Naive thymus-derived CD8-positive, alpha-beta T cell (primary cell): ENCODE data around the gene SLC15A4. TPM values are rescaled to one million over a fixed set of nuclear protein-coding genes. Genes with fewer than 3 reads are reported as not detected.

ENCODE experiments used
- ATAC-seq, 2 donors: fragments of 150-1000 bp; cut with Tn5 transposase in 1 of 2; sonication (Bioruptor Pico), chemical (Tn5 transposase) in 1 of 2; 1 replicate in 1 of 2; 2 replicates in 1 of 2; pipeline ENCODE4 v1.10.0; 2021; ENCODE audit warnings: mild to moderate bottlenecking in 2 of 2, moderate library complexity in 2 of 2
- POLR2A ChIA-PET: fragments of 350-600 bp; sonication (Branson Sonifier 250); formaldehyde crosslinking; loops from one replicate; lab custom pipeline; 2021; ENCODE audit warnings: antibody characterized with exemption; lab: Charles Lee
- DNase-seq, 10 donors: peaks; one replicate each; pipeline versions ENCODE4 v3.0.0 to v3.0.0-alpha.2; 2020 to 2022
- H3K27ac Mint-ChIP-seq, 10 donors: one replicate each; pipeline ENCODE4 v1.8.0; 2020 to 2022; ENCODE audit warnings: mild to moderate bottlenecking in 10 of 10, mixed read lengths in 10 of 10, moderate library complexity in 4 of 10, inconsistent platforms in 1 of 10
- H3K27me3 Mint-ChIP-seq, 5 donors: one replicate each; pipeline ENCODE4 v1.8.0; 2021 to 2022; ENCODE audit warnings: mixed read lengths in 5 of 5
- H3K36me3 Mint-ChIP-seq, 3 donors: one replicate each; pipeline ENCODE4 v1.8.0; 2020 to 2022; ENCODE audit warnings: mixed read lengths in 3 of 3, mild to moderate bottlenecking in 2 of 3, inconsistent platforms in 1 of 3
- H3K4me1 Mint-ChIP-seq, 4 donors: one replicate each; pipeline ENCODE4 v1.8.0; 2021 to 2022; ENCODE audit warnings: mixed read lengths in 4 of 4
- H3K4me3 Mint-ChIP-seq, 10 donors: one replicate each; pipeline ENCODE4 v1.8.0; 2020 to 2022; ENCODE audit warnings: mild to moderate bottlenecking in 10 of 10, mixed read lengths in 10 of 10, moderate library complexity in 6 of 10, inconsistent platforms in 1 of 10
- H3K9me3 Mint-ChIP-seq, 9 donors: one replicate each; pipeline ENCODE4 v1.8.0; 2020 to 2022; ENCODE audit warnings: mixed read lengths in 9 of 9, mild to moderate bottlenecking in 3 of 9, inconsistent platforms in 1 of 9, moderate library complexity in 1 of 9
- polyA plus RNA-seq, 3 donors: library from polyadenylated mRNA; unstranded; fragments of 300-500 nt; fragmentation: Illumina TruSeq; gene quantifications; one replicate each; pipeline ENCODE4 v1.2.3, GENCODE V29; 2021
- total RNA-seq, 8 experiments: library from RNA in 2 of 8; stranded (reverse) in 2 of 8; gene quantifications; one replicate each; pipeline ENCODE4 v1.2.3 and lab custom pipeline; 2021 to 2026

SLC15A4 gene
- 10 to 100 TPM; 16.1 to 17.9 TPM for total RNA-seq
- 10 to 100 TPM in 1 of 3 donors, 1 to 10 TPM in 2; 2.1 to 14.3 (median 6.1) TPM for polyA plus RNA-seq
- 8.9 to 32.7 (median 19.1) reads per million in 6 experiments for total RNA-seq (lab: John Stamatoyannopoulos, UW)

DNA sequence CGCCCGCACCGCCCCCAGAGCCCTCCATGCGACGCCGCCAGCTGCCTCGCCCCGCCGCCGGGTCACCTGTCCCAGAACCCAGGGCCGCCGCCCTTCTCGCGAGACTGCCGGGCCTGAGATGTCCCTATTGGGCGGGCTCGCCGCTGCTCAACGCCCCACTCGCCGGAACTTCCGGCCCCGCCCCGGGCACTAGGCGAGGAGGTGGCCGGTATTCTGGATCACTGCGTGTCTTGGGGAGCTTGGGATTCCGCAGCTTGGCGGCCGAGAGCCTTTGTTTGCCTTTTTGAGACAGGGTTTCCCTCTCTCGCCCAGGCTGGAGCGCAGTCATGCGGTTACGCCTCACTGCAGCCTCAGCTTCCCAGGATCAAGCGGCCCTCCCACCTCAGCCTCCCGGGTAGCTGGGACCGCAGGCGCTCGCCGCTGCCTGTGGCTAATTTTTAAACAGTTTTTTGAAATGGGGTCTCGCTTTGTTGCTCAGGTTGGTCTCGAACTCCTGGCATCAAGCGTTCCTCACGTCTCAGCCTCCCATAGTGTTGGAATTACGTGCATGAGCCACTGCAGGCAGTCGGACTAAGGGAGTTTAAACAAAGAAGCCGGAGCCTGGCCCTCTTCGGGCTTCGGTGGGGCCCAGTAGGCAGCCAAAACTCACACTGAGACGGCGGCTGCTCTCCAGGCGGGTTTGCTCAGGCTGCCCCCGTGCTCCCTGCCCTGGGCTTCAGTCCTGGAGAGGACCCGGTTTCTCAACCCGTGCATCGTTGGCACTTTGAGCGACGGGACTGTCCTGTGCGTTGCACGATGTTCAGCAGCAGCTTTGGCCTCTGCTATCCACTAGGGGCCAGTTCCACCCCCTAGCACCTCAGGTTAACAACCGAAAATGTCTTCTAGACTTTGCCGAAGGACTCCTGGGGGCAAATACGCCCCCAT lies at the start of gene SLC15A4:
Gene SLC15A4, minus strand, starts transcription at position 43 of the 924 bp plus-strand sequence. Its CDS starts 15 bp downstream, at position 28.
- ATAC-seq (peak; percentile 92 to 95), DNase-seq (peak; percentile 80 to 95 (median 88))
- H3K4me3 Mint-ChIP-seq = peak within 1 kb of the TSS; percentile 78 to 88 (median 84)
- peaks cover 2 to 10% (median 6%) of the 10 kb centered on the region in 5 donors for H3K27me3 Mint-ChIP-seq
- POLR2A ChIA-PET = no interaction called here
- peak within 1 kb of the TSS; percentile 28 to 87 (median 77) for H3K27ac Mint-ChIP-seq
- H3K36me3 Mint-ChIP-seq = peaks cover 0 to 13% (median 0%) of the 10 kb centered on the region in 3 donors
- H3K9me3 Mint-ChIP-seq = peaks cover 0 to 11% (median 0%) of the 10 kb centered on the region in 9 donors
- H3K4me1 Mint-ChIP-seq = peaks cover 16 to 54% (median 30%) of the 10 kb centered on the region in 4 donors

GRCh38 chr12:128872303-128872702 lies 48.5 kb upstream of the SLC15A4 start:
- no peaks in the 10 kb centered on the region for H3K4me1 Mint-ChIP-seq
- no peak overlapping the region for H3K27ac Mint-ChIP-seq
- H3K36me3 Mint-ChIP-seq = peaks cover 0 to 19% (median 2%) of the 10 kb centered on the region in 3 donors
- POLR2A ChIA-PET = no interaction called here
- peaks cover 0 to 5% (median 2%) of the 10 kb centered on the region in 5 donors for H3K27me3 Mint-ChIP-seq
- ATAC-seq = no peak
- no peak for DNase-seq
- no peak overlapping the region for H3K4me3 Mint-ChIP-seq
- peaks cover 0 to 24% (median 17%) of the 10 kb centered on the region in 9 donors for H3K9me3 Mint-ChIP-seq

DNA sequence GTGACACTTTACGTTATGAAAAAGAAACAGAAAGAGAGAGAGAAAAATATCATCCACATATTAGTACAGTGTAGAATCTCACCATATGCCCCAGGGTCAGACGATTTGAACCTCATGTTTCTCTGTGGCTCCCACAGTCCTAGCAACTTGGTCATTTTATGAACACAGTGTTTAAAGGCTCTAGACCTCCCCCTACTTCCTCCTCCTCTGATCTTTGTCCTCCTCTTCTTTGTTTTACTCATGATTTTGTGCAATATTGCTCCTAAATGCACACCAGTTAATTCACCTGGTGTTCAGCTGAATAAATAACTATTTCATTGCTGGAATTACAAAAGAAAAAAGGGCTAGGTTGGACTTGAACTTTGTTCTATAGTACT lies 47.7 kb upstream of the SLC15A4 start:
- H3K9me3 Mint-ChIP-seq = peaks cover 0 to 16% (median 10%) of the 10 kb centered on the region in 9 donors
- H3K4me1 Mint-ChIP-seq = no peaks in the 10 kb centered on the region
- DNase-seq (no peak), ATAC-seq (no peak)
- POLR2A ChIA-PET = no interaction called here
- H3K27me3 Mint-ChIP-seq = peaks cover 0 to 5% (median 2%) of the 10 kb centered on the region in 5 donors
- no peak overlapping the region for H3K4me3 Mint-ChIP-seq
- H3K27ac Mint-ChIP-seq = no peak overlapping the region
- H3K36me3 Mint-ChIP-seq = peaks cover 0 to 11% (median 2%) of the 10 kb centered on the region in 3 donors

- no peaks in the 10 kb centered on the region for H3K36me3 Mint-ChIP-seq
These were observed 43.7 kb upstream of the SLC15A4 start for GRCh38 chr12:128867466-128867865.

GRCh38 chr12:128864516-128865186 lies 40.9 kb upstream of the SLC15A4 start:
- POLR2A ChIA-PET = no interaction called here

More at GRCh38 chr12:128867466-128867865, 43.7 kb upstream of the SLC15A4 start:
- DNase-seq (no peak), ATAC-seq (no peak)
- Mint-ChIP-seq H3K4me3 (no peak overlapping the region), H3K27me3 (peaks cover 0 to 3% (median 0%) of the 10 kb centered on the region in 5 donors), H3K9me3 (peaks cover 0 to 3% (median 0%) of the 10 kb centered on the region in 9 donors), H3K27ac (no peak overlapping the region), H3K4me1 (no peaks in the 10 kb centered on the region)
- POLR2A ChIA-PET = no interaction called here

GRCh38 chr12:128863957-128864356 lies 40.2 kb upstream of the SLC15A4 start:
- peaks cover 0 to 2% (median 0%) of the 10 kb centered on the region in 4 donors for H3K4me1 Mint-ChIP-seq
- no peak overlapping the region for H3K4me3 Mint-ChIP-seq
- peaks cover 0 to 6% (median 2%) of the 10 kb centered on the region in 5 donors for H3K27me3 Mint-ChIP-seq
- ATAC-seq (no peak), DNase-seq (no peak)
- POLR2A ChIA-PET = no interaction called here
- H3K27ac Mint-ChIP-seq = peak overlapping the region in 1 of 10 donors; percentile 21
- H3K9me3 Mint-ChIP-seq = peaks cover 0 to 3% (median 0%) of the 10 kb centered on the region in 9 donors
- H3K36me3 Mint-ChIP-seq = no peaks in the 10 kb centered on the region

More at GRCh38 chr12:128864516-128865186, 40.9 kb upstream of the SLC15A4 start:
- H3K27me3 Mint-ChIP-seq = peaks cover 0 to 6% (median 0%) of the 10 kb centered on the region in 5 donors
- no peak overlapping the region for H3K27ac Mint-ChIP-seq
- H3K4me1 Mint-ChIP-seq = peaks cover 0 to 2% (median 0%) of the 10 kb centered on the region in 4 donors
- no peak for DNase-seq
- peaks cover 0 to 3% (median 0%) of the 10 kb centered on the region in 9 donors for H3K9me3 Mint-ChIP-seq
- ATAC-seq = no peak
- no peaks in the 10 kb centered on the region for H3K36me3 Mint-ChIP-seq
- H3K4me3 Mint-ChIP-seq = no peak overlapping the region

- Mint-ChIP-seq H3K36me3 (peaks cover 0 to 2% (median 0%) of the 10 kb centered on the region in 3 donors), H3K27ac (no peak overlapping the region), H3K4me1 (peaks cover 0 to 2% (median under 1%) of the 10 kb centered on the region in 4 donors), H3K4me3 (no peak overlapping the region), H3K27me3 (peaks cover 2 to 10% (median 4%) of the 10 kb centered on the region in 5 donors), H3K9me3 (no peaks in the 10 kb centered on the region)
- POLR2A ChIA-PET = no interaction called here
- DNase-seq = no peak
- ATAC-seq = no peak
These were observed 37.7 kb upstream of the SLC15A4 start for GRCh38 chr12:128861226-128862016.

DNA sequence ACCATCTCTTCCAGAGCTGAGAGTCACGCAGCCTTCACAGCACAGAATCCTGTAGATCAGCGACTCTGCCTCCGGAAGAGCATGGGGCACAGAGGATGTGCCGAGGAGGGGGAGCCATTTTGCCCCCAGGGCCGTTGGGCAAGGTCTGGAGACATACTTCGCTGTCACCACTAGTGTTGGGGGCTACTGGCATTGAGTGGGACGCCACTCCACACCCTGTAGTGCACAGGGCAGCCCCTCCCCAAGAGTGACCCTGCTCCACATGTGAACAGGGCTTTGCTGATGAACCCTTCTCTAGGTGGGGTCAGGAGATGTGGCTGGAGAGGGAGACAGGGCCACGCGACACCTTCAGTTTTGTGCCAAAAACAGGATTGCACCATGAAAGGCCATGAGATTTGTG lies 35.6 kb upstream of the SLC15A4 start:
- Mint-ChIP-seq H3K36me3 (peaks cover 0 to 6% (median 0%) of the 10 kb centered on the region in 3 donors), H3K27me3 (peaks cover 8 to 19% (median 15%) of the 10 kb centered on the region in 5 donors), H3K9me3 (peaks cover 0 to 2% (median 0%) of the 10 kb centered on the region in 9 donors), H3K4me3 (no peak overlapping the region), H3K27ac (no peak overlapping the region), H3K4me1 (peaks cover 0 to 7% (median under 1%) of the 10 kb centered on the region in 4 donors)
- DNase-seq (no peak), ATAC-seq (no peak)
- POLR2A ChIA-PET = no interaction called here

- H3K9me3 Mint-ChIP-seq = peaks cover 0 to 2% (median 0%) of the 10 kb centered on the region in 9 donors
- ATAC-seq = no peak
- peaks cover 9 to 31% (median 21%) of the 10 kb centered on the region in 5 donors for H3K27me3 Mint-ChIP-seq
- peaks cover 0 to 6% (median 0%) of the 10 kb centered on the region in 3 donors for H3K36me3 Mint-ChIP-seq
- POLR2A ChIA-PET = no interaction called here
- H3K27ac Mint-ChIP-seq = no peak overlapping the region
- no peak for DNase-seq
- H3K4me3 Mint-ChIP-seq = no peak overlapping the region
- peaks cover 0 to 8% (median under 1%) of the 10 kb centered on the region in 4 donors for H3K4me1 Mint-ChIP-seq
These were observed 33.5 kb upstream of the SLC15A4 start for GRCh38 chr12:128857133-128857763.

GRCh38 chr12:128856791-128857078 lies 33.0 kb upstream of the SLC15A4 start:
- Mint-ChIP-seq H3K27me3 (peaks cover 12 to 36% (median 25%) of the 10 kb centered on the region in 5 donors), H3K9me3 (peaks cover 0 to 2% (median 0%) of the 10 kb centered on the region in 9 donors), H3K27ac (no peak overlapping the region), H3K4me3 (no peak overlapping the region), H3K4me1 (peaks cover 0 to 8% (median under 1%) of the 10 kb centered on the region in 4 donors), H3K36me3 (peaks cover 0 to 6% (median 0%) of the 10 kb centered on the region in 3 donors)
- DNase-seq (no peak), ATAC-seq (no peak)
- POLR2A ChIA-PET = no interaction called here

DNA sequence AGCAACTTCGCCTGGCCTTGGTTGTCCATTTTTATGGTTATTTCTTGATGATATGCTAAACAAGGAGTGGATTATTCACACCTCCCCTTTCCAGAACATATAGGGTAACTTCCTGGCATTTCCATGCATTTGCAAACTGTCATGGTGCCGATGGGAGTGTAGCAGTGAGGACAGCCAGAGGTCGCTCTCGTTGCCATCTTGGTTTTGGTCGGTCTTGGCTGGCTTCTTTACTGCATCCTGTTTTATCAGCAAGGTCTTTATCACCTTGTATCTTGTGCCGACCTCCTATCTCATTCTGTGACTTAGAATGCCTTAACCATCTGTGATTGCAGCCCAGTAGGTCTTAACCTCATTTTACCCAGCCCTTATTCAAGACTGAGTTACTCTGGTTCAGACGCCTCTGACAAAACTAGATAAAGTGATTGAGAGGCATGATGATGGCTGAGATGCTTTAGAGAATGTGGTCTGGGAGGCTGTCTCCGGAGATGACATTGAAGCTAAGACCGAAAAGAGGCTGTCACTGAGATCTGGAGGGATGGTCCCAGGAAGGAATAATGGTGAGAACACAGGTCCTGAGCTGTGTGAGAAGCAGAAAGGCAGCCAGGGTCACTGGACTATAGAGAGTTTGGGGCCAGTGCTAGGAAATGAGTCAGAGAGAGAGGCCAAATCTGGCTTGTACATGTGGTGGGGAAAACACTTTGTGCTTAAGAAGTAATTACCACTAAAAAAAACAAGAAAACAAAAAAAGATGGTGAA lies 32.5 kb upstream of the SLC15A4 start:
- peaks cover 0 to 2% (median 0%) of the 10 kb centered on the region in 9 donors for H3K9me3 Mint-ChIP-seq
- POLR2A ChIA-PET = no interaction called here
- ATAC-seq (no peak), DNase-seq (no peak)
- no peak overlapping the region for H3K4me3 Mint-ChIP-seq
- H3K36me3 Mint-ChIP-seq = peaks cover 0 to 6% (median 0%) of the 10 kb centered on the region in 3 donors
- H3K27me3 Mint-ChIP-seq = peaks cover 12 to 40% (median 26%) of the 10 kb centered on the region in 5 donors
- no peak overlapping the region for H3K27ac Mint-ChIP-seq
- peaks cover 0 to 8% (median 0%) of the 10 kb centered on the region in 4 donors for H3K4me1 Mint-ChIP-seq
